DMS 273 (cell line): ENCODE measurements around the gene DCHS2.

Source experiments
- DNase-seq: peaks from one replicate; lab custom pipeline; 2025; ENCODE audit not compliant: unreplicated experiment; lab: John Stamatoyannopoulos, UW

The DCHS2 gene

DNA sequence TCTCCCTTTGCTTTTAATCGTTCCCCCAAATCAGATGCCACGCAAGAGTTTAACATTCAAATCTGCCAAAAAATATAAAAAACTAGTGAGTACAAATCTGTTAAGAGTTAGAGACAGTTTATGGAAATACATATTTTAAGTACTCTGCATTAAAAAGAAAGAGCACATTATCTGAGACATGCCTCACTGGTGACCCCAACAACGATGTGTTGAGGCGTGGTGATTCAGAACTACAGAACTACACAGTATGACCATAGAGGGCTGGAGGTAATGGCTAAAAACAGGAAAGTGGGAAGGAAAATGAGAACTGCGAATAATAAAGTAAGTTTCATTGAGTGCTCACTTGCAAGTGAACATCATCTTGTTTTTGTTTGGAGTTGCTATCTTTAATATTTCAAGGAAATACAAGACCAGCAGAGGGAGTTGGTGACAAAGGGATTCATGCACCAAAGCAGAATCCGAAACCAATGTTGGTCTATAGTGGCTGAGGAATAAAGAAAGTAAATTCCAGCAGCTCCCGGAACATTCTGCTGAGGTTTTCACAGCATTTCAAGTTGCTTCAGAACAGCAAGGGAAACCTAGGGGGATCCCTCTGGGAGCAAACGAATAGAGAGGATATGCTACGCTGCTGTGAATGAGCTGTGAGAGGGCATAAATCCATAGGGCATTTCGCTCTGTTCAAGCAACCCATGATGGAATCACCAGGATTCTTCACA lies 92.2 kb downstream of the DCHS2 start:
- DNase-seq = peak; percentile 23

DNA sequence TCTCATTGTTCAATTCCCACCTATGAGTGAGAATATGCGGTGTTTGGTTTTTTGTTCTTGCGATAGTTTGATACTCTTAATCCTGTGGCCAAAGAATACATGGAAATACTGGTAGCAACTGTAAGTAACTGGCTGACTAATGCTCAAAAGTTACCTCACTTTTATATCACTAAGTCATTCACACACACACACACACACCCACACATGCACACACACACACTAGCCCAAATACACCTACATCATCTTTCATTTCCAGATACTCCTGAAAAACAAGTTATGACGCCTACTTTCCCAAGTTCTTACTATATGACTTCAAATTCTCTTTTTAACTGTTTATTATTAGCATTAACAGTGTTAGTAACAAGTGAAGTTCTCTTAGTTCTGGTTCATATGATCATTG lies 101.3 kb downstream of the DCHS2 start:
- no peak for DNase-seq

DNA sequence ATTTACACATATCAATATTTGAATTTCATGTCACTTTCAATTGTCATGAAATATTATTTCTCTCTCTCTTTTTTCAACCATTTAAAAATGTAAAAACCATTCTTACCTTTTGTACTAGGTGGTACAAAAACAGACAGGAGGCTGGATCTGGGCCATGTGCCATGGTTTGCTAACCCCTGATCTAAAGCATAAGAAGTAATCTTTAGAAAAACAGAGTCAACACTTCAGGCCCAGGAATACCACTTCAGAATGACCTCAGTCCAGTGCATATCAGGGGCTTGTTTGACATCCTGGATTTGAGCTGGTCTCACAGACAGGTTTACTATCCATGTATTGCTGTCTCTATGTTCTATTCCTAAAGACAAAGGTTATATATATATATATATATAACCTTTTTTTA lies 102.5 kb downstream of the DCHS2 start:
- DNase-seq = no peak

DNA sequence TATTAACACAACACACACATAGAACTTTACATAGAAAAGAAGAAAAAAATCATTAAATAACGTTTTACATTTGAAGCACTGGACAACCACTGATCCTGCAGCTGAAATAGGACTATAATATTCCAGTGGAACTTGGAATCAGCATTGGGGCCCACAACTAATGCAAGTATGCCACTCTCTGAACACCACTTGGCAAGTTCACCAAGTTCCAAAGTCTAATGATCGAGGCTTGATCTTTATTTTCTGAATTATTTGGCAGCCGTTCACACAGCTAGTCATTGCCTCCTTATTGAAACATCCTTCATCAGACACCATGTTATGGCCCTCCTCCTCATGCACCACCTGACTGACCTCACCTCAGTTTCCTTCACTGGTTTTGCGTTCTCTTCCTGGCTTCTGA lies 107.6 kb downstream of the DCHS2 start:
- no peak for DNase-seq

DNA sequence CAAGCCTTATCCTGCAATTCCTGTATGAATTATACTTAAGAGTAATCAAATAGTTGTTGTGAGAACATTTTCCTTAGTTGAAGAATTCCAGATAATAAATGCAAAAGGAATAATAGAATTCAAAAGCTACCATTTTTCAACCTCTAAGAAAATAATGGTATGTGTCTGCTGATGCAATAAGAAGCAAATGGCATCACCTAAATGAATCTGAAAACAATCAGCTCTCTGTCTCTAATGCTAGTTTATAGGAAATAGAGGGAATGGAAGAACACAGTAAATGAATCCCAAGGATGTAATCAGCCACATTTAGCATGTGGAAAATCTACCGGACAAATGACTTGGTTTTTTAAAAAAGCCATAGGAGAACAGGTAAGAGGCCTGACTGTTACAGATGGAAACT lies 115.1 kb downstream of the DCHS2 start:
- no peak for DNase-seq

DNA sequence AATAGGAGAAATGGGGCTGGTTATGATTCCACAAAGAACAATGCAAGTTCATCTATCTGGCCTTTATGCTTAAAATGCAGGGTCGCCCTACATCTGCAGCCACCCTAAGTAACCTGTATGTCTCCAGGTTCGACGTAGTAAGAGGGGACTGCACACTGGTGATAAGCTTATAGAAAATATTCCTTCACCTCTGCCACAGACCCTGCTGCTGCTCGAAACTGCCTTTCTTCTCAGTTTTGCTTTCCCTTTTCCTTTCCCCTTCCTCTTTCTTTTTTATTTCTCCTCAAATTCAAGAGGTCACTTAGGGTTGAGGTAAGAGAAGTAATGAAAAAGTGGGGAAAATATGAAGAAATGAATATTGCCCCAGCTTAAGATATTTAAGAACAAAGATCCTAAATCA lies 123.5 kb downstream of the DCHS2 start:
- no peak for DNase-seq

DNA sequence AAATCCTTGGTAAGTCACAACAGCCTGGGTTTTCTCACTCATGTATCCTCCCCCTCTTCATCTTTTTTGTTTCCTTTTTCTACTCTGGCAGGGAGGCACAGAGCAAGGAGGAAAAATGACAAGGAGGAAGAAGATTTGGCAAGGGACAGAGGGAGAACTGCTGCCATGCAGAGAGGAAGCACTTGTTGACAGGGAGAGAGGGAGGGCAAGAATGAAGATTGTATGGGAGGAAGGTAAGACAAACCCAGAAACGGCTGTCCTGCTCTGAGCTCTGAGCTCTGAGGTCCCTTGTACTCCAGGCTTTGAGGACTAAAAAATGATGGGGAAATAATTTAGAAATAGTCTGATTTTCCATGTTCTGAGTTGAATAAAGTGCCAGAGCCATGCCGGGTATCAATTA lies 123.9 kb downstream of the DCHS2 start:
- no peak for DNase-seq

DNA sequence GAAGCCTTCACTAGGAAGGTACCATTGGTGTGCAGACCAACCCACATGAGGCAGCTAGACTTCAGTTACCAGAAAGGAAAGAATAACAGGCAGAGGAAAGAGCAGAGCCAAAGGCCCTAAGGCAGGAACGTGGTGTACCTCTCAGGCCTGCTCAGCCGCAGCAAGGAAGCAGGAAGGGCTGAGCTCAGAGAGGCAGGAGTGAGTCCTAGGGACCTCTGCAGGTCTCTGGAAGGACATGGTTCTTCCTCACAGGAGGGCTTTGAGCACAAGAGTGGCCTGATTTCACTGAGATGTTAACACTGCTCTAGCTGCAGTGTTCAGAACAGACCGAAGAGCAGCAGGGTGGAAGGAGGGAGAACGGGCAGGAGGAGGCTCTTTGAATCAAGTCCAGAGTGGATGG lies 124.6 kb downstream of the DCHS2 start:
- no peak for DNase-seq

DNA sequence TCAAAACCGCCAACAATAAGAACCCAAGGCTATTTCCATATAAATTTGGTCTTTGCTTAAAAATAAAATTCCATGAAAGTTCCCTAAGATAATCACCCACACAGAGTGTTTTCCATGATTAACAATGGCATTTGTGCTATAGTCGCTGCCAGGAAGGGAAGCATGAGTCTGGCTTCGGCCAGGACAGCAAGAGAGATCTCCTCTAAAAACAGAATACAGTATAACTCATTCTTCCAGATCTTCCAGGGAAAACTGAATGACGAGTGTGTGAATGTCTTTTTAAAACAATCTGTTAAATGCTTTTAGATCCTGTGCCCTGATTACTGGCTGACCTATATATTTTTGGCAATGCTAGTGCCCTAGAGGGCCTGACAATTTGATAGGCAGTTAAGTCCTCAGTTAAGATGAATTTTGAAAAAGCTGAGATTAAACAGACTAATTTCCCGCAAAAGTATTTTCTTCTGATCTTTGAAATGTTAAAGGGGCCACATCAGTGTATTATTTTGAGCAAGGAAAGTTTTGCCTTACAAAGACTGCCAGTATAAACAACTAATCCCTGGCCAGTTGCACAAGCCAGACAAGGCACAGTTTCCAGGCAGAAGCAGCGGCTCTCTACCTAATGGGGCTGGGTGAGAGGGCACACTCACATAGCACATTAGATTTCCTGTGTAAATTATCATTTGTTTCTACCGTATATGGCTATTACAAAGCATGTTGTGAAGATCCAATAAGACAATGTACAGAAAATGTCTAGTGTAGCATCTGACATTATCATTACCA lies 127.3 kb downstream of the DCHS2 start:
- no peak for DNase-seq

DNA sequence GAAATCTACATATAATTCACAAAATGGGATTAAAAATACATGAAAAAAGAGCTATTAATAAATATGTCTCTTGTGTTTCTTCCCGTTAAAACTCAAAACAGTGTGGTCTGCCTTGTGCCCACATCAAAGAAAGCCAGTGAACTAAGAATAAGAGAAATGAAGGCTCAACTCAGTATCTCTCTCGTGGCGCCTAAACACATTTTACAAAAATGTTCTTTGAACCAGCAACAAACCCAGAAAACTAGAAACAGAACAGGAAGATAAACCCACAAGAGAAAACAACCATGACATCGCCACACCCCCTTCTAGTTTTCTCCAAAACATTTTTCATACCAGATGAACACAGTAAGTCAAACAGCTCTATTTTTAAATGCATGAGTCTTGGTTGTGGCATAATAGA lies 130.1 kb downstream of the DCHS2 start:
- no peak for DNase-seq

DNA sequence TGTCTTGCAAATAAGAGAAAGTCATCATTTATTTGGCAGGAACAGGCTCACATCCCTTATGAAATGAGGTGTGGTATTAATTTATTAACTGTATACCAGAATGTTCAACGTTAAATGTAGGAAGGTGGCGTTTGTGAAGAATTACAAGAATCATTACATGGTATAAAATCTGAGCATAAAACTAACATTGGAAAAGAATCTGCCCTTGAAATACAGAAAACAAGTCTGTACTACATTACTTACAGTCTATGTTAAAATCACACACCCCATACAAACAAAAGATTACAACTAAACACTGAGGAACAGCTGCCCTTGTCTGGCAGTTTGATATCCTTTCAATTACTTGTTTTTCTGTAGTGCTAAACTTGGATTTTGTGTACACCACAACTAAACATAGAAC lies 131.1 kb downstream of the DCHS2 start:
- no peak for DNase-seq

DNA sequence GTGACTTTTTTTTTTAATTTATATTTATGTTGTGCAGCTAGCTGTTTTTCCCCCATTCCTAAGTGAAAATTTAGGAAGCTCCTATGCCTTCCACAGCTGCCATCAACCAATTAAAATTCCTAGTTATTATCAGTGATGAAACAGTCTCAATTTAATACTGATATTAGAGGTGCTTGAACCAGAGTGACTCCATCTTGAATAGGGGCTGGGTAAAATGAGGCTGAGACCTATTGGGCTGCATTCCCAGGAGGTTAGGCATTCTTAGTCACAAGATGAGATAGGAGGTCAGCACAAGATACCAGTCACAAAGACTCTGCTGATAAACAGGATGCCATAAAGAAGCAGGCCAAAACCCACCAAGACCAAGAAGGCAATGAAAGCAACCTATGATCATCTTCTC lies 136.7 kb downstream of the DCHS2 start:
- no peak for DNase-seq

DNA sequence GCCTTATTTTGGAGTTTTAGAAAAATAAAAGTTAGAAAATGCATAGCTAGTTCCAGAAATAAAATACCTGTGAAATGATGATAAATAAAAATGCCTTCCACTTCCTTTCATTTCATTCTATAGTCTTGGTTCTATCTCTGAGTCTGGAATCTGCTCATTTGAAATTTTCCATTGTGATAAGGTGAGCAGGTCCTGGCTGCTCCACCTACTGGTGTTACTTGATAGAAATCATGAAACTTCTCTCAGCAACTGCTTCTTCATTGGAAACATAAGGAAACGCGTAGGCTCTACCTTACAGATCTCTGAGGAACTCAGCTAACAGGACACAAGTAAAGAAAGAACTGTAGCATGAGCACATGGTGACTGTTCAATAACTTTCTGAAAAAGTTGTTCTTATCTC lies 141.8 kb downstream of the DCHS2 start:
- peak; percentile 14 for DNase-seq

DNA sequence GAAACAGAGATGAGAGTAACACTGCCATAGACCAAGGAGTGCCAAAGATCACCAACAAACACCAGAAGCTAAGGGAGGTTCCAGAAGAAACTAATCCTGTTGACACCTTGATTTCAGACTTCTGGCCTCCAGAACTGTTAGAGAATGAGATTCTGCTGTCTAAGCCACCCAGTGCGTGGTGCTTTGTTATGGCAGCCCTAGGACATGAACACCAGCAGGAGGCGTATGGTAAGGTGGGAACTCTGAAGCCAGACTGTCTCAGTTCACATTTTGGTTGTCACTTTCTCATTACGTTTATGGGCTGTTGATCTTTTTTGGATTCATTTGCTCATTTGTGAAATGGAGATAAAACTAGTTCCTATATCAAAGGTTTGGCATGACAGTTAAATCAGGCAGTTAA lies 142.9 kb downstream of the DCHS2 start:
- no peak for DNase-seq

DNA sequence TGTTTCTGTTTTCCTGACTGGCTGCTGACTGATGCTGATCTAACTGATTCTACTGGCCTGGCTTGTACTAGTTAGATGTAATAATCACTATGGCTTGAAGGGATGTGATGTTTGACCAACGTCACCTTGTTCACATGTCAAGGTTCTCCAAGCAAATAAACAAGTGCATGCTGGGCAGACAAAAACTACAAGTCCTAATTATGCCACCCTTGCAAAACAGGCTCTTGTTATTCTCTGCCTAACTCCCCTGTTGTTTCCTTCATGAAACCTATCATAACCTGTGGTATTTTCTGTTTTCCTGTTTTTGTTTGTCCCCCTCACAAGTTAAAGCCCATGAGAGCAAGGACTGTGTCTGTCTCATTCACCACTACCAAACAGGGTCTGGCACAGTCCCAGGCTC lies 146.2 kb downstream of the DCHS2 start:
- no peak for DNase-seq

DNA sequence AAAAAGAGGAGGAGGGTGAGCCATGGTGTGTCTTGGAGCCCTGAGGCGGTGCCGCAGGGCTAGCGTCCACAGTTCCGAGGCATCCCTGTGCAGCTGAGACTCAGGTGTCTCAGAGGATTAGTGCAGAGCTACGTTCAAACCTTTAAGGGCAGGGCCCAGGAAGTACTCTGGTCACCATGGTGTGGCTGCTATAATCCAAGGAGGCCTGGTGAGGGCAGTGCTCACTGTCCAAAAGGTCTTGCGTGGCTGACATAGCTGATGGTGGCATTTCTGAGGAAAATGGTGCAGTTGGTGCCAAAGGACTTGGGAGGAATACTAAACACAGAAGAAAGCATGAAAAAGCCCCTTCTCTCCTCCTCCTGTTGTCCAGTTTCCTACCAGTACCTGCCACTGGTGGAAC lies 146.9 kb downstream of the DCHS2 start:
- no peak for DNase-seq

DNA sequence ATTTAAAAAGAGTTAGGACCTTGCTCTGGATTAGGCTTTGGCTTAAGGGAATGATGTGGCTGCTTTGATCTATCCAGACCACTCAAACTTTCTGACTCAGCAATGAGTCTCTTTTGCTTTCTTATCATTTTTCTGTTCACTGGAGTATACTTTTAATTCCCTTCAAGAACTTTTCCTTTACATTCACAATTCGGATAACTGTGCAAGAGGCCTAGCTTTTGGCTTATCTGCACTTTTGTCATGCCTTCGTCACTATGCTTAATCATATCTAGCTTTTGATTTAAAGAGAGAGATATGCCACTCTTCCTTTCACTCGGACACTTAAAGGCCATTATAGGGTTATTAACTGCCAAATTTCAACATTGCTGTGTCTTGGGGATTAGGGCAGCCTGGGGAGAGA lies 147.9 kb downstream of the DCHS2 start:
- no peak for DNase-seq

DNA sequence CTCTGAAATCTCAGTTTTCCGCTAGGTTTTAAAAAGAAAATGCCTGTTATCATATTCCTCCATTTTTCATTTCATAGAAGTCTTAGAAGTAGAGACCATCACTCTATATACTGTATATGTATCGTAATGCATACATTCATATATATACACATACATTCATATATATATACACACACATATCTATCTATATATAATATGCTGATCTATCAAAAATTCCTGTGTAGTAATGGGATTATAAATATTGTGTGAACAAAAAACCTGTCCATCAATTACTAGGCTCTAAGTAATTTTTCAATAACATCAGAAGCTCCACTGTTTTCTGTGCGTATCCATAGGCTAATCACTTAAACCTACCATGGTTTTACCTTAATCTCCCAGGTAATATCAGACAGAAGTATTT lies 150.2 kb downstream of the DCHS2 start:
- DNase-seq = no peak

DNA sequence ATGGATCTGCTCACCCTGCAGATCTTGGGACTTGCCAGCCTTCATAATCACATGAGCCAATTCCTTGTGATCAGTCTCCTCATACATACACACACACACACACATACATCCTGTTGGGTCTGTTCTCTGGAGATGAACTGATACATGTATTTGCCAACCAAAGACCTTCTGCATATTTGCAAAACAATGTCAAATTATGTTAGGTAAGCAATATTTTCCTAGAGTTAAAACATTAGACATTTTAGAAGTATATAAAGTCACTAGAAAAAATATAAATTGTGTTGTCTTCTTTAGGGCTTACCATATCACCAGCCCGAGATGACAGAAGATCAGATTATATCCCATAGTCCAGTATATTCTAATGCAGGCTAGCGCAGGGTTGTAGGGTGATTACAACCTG lies 156.0 kb downstream of the DCHS2 start:
- no peak for DNase-seq

DNA sequence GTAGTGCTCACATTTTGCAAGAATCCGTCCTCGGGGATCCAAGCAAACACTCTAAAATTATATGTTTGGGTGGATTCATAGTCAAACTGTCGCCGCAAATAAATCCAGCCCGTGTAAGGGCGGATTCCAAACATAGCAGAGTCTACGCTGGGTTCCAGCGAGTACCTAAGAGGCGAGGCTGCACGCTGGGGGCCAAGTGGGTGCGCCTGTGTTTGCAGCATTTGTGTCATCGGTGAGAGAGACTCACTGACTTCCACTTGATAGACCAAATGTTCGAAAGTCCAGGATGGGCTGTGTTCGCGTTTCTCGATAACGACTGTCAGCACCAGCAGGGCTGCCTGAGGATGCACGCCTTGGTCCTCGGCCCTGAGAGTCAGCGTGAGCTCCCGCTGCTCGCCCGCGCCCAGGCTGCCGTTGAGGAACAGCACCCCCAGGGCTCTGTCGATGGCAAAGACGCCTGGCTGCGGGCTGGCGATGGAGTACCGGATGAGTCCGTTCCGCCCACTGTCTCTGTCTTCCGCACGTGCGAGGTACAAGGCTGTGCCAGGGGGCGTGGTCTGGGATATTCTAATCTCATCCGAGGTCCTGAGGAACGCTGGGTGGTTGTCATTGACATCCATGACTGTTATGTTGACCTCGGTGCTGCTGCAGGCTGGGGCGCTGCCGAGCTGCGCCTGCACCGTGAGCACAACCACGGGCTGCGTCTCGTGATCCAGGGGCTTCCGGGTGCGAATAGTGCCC lies 158.7 kb downstream of the DCHS2 start:
- no peak for DNase-seq

DNA sequence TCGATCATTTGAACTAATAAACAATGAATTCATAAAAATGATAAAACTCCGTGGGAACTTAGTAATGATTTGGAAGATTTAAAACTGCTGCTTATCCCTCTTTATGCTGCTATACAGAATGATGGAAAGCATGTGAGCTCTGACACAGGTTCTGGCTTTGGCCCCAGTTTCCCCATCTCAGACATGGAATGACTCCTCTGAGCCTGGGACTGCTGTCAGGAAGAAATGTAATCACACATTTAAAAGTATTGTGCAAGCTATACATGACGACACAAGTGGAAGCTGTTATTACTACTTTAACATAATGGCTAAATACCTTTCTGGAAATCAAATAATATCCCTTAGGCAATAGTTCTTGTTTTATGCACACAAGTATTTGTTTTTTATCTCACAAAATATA lies 161.7 kb downstream of the DCHS2 start:
- no peak for DNase-seq

DNA sequence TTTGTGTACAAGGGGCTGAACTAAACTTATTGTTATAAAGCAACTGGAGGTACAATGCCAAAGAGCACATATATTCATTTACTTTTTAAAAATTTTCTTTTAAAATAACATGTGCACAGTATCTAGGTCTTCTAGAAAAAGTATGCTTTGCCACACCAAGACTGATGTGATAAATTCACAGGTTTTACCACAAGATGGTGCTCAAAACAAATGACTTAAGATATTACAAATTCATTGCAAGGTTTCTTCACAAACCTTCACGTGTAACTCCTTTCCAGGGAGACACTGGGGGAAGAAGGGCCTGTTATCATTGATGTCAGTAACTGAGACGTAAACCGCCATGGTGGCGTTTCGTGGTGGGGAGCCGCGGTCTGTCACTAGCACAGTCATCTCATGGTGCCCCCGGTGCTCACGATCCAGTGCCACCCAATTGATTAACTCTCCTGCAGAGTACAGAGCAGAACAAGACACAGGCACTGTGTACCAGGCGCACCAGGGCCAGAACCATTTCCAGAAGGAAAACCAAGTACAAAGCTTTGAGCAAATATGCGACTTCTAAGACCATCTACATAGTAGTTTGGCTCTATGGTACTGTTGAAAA lies 162.2 kb downstream of the DCHS2 start:
- DNase-seq = peak; percentile 9
